ENCODE data around the gene SMIM32. TPM values are rescaled to one million over a fixed set of nuclear protein-coding genes. Genes with fewer than 3 reads are reported as not detected.

Gene SMIM32
- total RNA-seq, 1 donor from 2014 or later: 0.13 TPM

- TF ChIP-seq EZH2 (IDR thresholded peaks at IDR 0.05) (no peak), EZH2phosphoT487 (IDR thresholded peaks at IDR 0.05) (no peak), CTCF (IDR thresholded peaks at IDR 0.05) (no peak)
- H3K27ac ChIP-seq: no peak overlapping the region
- no peak overlapping the region for H3K4me2 ChIP-seq
- H3K27ac Mint-ChIP-seq: no peak overlapping the region
- H3K9me3 ChIP-seq (ENCODE audit: low read depth): no peaks in the 10 kb centered on the region
- H3K36me3 Mint-ChIP-seq: no peaks in the 10 kb centered on the region
- H3K9me3 Mint-ChIP-seq: no peaks in the 10 kb centered on the region
- no peak overlapping the region for H2AFZ ChIP-seq (replicated peaks)
- peaks cover 18% of the 10 kb centered on the region for H3F3A ChIP-seq (ENCODE audit: low read depth)
- peaks cover 19% of the 10 kb centered on the region for H3K27me3 Mint-ChIP-seq (ENCODE audit: insufficient read depth, low read depth)
- DNase-seq (ENCODE audit: low spot score): no peak
- H3K36me3 ChIP-seq: no peaks in the 10 kb centered on the region
- H3K9ac ChIP-seq: no peak overlapping the region
- H3K4me3 Mint-ChIP-seq: no peak overlapping the region
- peaks cover 23% of the 10 kb centered on the region for H3K4me1 ChIP-seq
- no peak overlapping the region for H3K4me3 ChIP-seq
- peaks cover 23% of the 10 kb centered on the region for H3K4me1 Mint-ChIP-seq
- H3K27me3 ChIP-seq: peaks cover 43% of the 10 kb centered on the region
- peaks cover 16% of the 10 kb centered on the region for H4K20me1 ChIP-seq (ENCODE audit: low read depth)
- H3K79me2 ChIP-seq (ENCODE audit: low read depth): no peaks in the 10 kb centered on the region
Measured at GRCh38 chr5:136195971-136196820, 3.2 kb upstream of the SMIM32 start.

- Histone ChIP-seq H3K79me2 (ENCODE audit: low read depth) (no peaks in the 10 kb centered on the region), H3K9ac (no peak overlapping the region), H3K36me3 (no peaks in the 10 kb centered on the region), H3K27me3 (peaks cover 59% of the 10 kb centered on the region), H3K4me3 (no peak overlapping the region), H2AFZ (replicated peaks) (no peak overlapping the region), H4K20me1 (ENCODE audit: low read depth) (peaks cover 32% of the 10 kb centered on the region), H3K4me2 (no peak overlapping the region), H3K4me1 (peaks cover 21% of the 10 kb centered on the region), H3K27ac (no peak overlapping the region), H3K9me3 (ENCODE audit: low read depth) (no peaks in the 10 kb centered on the region), H3F3A (ENCODE audit: low read depth) (peaks cover 18% of the 10 kb centered on the region)
- no peak for DNase-seq (ENCODE audit: low spot score)
- Mint-ChIP-seq H3K4me1 (peaks cover 23% of the 10 kb centered on the region), H3K4me3 (no peak overlapping the region), H3K27ac (no peak overlapping the region), H3K9me3 (no peaks in the 10 kb centered on the region), H3K36me3 (no peaks in the 10 kb centered on the region), H3K27me3 (ENCODE audit: insufficient read depth, low read depth) (peaks cover 24% of the 10 kb centered on the region)
- TF ChIP-seq CTCF (IDR thresholded peaks at IDR 0.05) (no peak), EZH2phosphoT487 (IDR thresholded peaks at IDR 0.05) (no peak), EZH2 (IDR thresholded peaks at IDR 0.05) (no peak)
Measured at GRCh38 chr5:136194576-136194975, 1.6 kb upstream of the SMIM32 start.

GRCh38 chr5:136193322-136193935, 467 bp upstream of the SMIM32 start:
- H3K27ac ChIP-seq: no peak overlapping the region
- no peak for DNase-seq (ENCODE audit: low spot score)
- H3K79me2 ChIP-seq (ENCODE audit: low read depth): no peaks in the 10 kb centered on the region
- peaks cover 32% of the 10 kb centered on the region for H4K20me1 ChIP-seq (ENCODE audit: low read depth)
- H3K9me3 ChIP-seq (ENCODE audit: low read depth): no peaks in the 10 kb centered on the region
- Mint-ChIP-seq H3K9me3 (no peaks in the 10 kb centered on the region), H3K27ac (no peak overlapping the region), H3K4me3 (peak overlapping the region; percentile 87), H3K4me1 (peaks cover 23% of the 10 kb centered on the region), H3K36me3 (peaks cover 8% of the 10 kb centered on the region), H3K27me3 (ENCODE audit: insufficient read depth, low read depth) (peaks cover 25% of the 10 kb centered on the region)
- H3K9ac ChIP-seq: no peak overlapping the region
- peak overlapping the region; percentile 78 for H2AFZ ChIP-seq (replicated peaks)
- H3K4me1 ChIP-seq: peaks cover 19% of the 10 kb centered on the region
- peak overlapping the region; percentile 95 for H3K4me2 ChIP-seq
- no peak for TF ChIP-seq EZH2phosphoT487 (IDR thresholded peaks at IDR 0.05)
- TF ChIP-seq EZH2 (IDR thresholded peaks at IDR 0.05): no peak
- TF ChIP-seq CTCF (IDR thresholded peaks at IDR 0.05): no peak
- no peaks in the 10 kb centered on the region for H3K36me3 ChIP-seq
- peaks cover 62% of the 10 kb centered on the region for H3K27me3 ChIP-seq
- H3F3A ChIP-seq (ENCODE audit: low read depth): peaks cover 18% of the 10 kb centered on the region
- H3K4me3 ChIP-seq: peak overlapping the region; percentile 78

Data from neural progenitor cell (in vitro differentiated cells).